Esophagus muscularis mucosa (tissue), 4 donors: Measurements from ENCODE around the gene RAB22A. TPM values are rescaled to one million over a fixed set of nuclear protein-coding genes. Genes with fewer than 3 reads are reported as not detected.
A peak's percentile ranks its signal among the peaks of the same experiment; 100 is the strongest.

ENCODE experiments used
- DNase-seq: peaks from one replicate; pipeline ENCODE4 v3.0.0-alpha.2; 2017; ENCODE audit errors: extremely low spot score
- H3K27ac ChIP-seq, 4 donors: fragments of 200-600 bp; sonication (generic); replicated peaks in 1 of 4; 1 replicate in 3 of 4; 2 replicates in 1 of 4; pipeline ENCODE4 v1.5.1; 2016 to 2019; ENCODE audit warnings: mild to moderate bottlenecking in 1 of 4
- H3K27me3 ChIP-seq, 4 donors: fragments of 200-600 bp; sonication (generic); one replicate each; pipeline versions ENCODE4 v1.5.1 to v1.6.0; 2016 to 2019
- H3K36me3 ChIP-seq, 4 donors: fragments of 200-600 bp; sonication (generic); one replicate each; pipeline ENCODE4 v1.5.1; 2016 to 2019
- H3K4me1 ChIP-seq, 4 donors: fragments of 200-600 bp; sonication (generic); one replicate each; pipeline ENCODE4 v1.5.1; 2016 to 2019
- H3K4me3 ChIP-seq, 4 donors: fragments of 200-600 bp; sonication (generic); 1 replicate in 2 of 4; 2 replicates in 2 of 4; pipeline ENCODE4 v1.5.1; 2016 to 2019; ENCODE audit warnings: mild to moderate bottlenecking in 4 of 4, moderate library complexity in 1 of 4
- H3K9me3 ChIP-seq, 4 donors: fragments of 200-600 bp; sonication (generic); 1 replicate in 3 of 4; 2 replicates in 1 of 4; pipeline ENCODE4 v1.5.1; 2016 to 2019
- EP300 ChIP-seq: sonication (generic); formaldehyde crosslinking; IDR thresholded peaks from one replicate; pipeline ENCODE4 v1.6.1; 2017; ENCODE audit warnings: antibody characterized with exemption
- POLR2A ChIP-seq: fragments of 450-650 bp; IDR thresholded peaks from one replicate; pipeline ENCODE4 v1.6.1; 2017; ENCODE audit warnings: antibody characterized with exemption, moderate library complexity, mild to moderate bottlenecking, low read depth
- POLR2AphosphoS5 ChIP-seq, 2 donors: sonication (generic); formaldehyde crosslinking; IDR thresholded peaks; one replicate each; pipeline ENCODE4 v1.6.1; 2017; ENCODE audit warnings: antibody characterized with exemption in 2 of 2
- WGBS: methylation state at CpG from one replicate; pipeline ENCODE4 v1.1.5; 2018; 5-methylcytosine and 5-hydroxymethylcytosine counted together
- intact Hi-C: fragments of 100-400 bp; cut with DNase I; formaldehyde crosslinking; loops from one replicate; pipeline ENCODE4 v1.15.1; 2023
- total RNA-seq, 4 donors: library from RNA; depleted of rRNA; stranded (reverse); fragments of >200 nt; gene quantifications; one replicate each; pipeline versions ENCODE4 v1.1.0 to v1.2.1, GENCODE V29; 2016
- TF ChIP-seq, protein P1 (sequence below), 3 experiments: fragments of 200-600 bp in 2 of 3; fragments of 450-650 bp in 1 of 3; sonication (generic) in 2 of 3; IDR thresholded peaks; one replicate each; pipeline ENCODE4 v1.5.1; 2017 to 2019; ENCODE audit warnings: antibody characterized with exemption in 3 of 3, mild to moderate bottlenecking in 2 of 3, moderate library complexity in 1 of 3

Gene RAB22A
- total RNA-seq, 4 donors from 2014 or later: 17.9 to 24.0 (median 20.4) TPM

DNA sequence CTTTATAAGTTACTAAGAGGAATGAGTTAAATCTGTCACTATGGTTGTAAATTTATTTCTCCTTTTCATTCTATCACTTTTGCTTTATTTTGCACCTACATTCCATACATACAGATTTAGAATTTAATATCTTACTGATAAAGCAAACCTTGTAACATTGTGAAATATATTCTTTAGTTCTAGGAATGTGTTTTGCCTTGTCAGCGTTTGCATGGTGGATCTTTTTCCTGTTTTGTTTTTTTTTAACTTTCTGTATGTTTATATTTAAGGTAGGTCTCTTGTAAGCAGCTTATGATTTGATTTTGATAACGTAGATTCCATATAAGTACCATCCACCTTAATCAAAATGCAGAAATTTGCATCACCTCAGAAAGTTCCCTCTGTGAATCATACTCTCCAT is 16.4 kb downstream of the RAB22A start:
- Histone ChIP-seq H3K27ac (no peak overlapping the region), H3K36me3 (no peaks in the 10 kb centered on the region), H3K27me3 (no peaks in the 10 kb centered on the region), H3K4me3 (no peak overlapping the region), H3K4me1 (peaks cover 10 to 53% (median 32%) of the 10 kb centered on the region in 4 donors), H3K9me3 (no peaks in the 10 kb centered on the region)
- intact Hi-C loops: no loop called here
- TF ChIP-seq POLR2A: no peak
- TF ChIP-seq POLR2AphosphoS5 (IDR thresholded peaks at IDR 0.05): no peak
- TF ChIP-seq, protein P1, sequence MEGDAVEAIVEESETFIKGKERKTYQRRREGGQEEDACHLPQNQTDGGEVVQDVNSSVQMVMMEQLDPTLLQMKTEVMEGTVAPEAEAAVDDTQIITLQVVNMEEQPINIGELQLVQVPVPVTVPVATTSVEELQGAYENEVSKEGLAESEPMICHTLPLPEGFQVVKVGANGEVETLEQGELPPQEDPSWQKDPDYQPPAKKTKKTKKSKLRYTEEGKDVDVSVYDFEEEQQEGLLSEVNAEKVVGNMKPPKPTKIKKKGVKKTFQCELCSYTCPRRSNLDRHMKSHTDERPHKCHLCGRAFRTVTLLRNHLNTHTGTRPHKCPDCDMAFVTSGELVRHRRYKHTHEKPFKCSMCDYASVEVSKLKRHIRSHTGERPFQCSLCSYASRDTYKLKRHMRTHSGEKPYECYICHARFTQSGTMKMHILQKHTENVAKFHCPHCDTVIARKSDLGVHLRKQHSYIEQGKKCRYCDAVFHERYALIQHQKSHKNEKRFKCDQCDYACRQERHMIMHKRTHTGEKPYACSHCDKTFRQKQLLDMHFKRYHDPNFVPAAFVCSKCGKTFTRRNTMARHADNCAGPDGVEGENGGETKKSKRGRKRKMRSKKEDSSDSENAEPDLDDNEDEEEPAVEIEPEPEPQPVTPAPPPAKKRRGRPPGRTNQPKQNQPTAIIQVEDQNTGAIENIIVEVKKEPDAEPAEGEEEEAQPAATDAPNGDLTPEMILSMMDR (IDR thresholded peaks at IDR 0.05): no peak
- TF ChIP-seq EP300: no peak
- no peak for DNase-seq
- 93% methylated on average over 2 of the region's 2 CpGs for WGBS

DNA sequence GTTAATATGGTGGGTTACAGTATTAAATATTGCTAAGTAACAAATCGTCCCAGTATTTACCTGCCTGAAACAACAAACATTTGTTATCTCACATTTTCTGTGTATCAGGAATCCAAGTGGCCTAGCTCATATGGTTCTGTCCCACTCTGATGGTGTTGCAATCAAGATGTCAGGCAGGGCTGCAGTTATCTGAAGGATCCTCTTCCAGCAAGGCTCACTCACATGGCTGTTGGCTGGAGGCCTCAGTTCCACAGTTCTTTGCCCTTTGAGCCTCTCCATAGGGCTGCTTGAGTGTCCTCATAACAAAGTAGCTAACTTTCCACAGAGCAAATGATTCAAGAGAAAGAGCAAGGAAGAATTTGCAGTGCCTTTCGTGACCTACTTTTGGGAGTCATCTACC is 17.7 kb downstream of the RAB22A start:
- no peak for DNase-seq
- Histone ChIP-seq H3K27ac (no peak overlapping the region), H3K4me3 (no peak overlapping the region), H3K4me1 (peaks cover 10 to 57% (median 38%) of the 10 kb centered on the region in 4 donors), H3K27me3 (no peaks in the 10 kb centered on the region), H3K36me3 (no peaks in the 10 kb centered on the region), H3K9me3 (no peaks in the 10 kb centered on the region)
- intact Hi-C loops: no loop called here
- 80% methylated on average over 2 of the region's 2 CpGs for WGBS
- peak in 1 of 2 donors; percentile 20 for TF ChIP-seq POLR2AphosphoS5 (IDR thresholded peaks at IDR 0.05)
- TF ChIP-seq, protein P1 (IDR thresholded peaks at IDR 0.05): no peak

DNA sequence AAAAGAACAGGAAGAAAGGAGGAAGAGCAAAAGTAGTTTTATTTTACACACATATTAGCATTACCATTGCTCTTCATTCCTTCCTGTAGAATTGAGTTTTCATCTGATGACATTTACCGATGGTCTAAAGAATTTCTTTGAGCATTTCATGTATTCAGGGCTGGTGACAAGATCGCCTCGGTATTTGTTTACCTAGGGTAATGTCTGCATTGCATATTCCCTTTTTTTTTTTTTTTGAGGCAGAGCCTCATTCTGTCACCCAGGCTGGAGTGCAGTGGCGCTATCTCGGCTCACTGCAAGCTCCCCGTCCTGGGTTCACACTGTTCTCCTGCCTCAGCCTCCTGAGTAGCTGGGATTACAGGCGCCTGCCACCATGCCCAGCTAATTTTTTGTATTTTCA is 19.3 kb downstream of the RAB22A start:
- WGBS: 87% methylated on average over 7 of the region's 7 CpGs
- DNase-seq: no peak
- no peaks in the 10 kb centered on the region for H3K9me3 ChIP-seq
- H3K36me3 ChIP-seq: no peaks in the 10 kb centered on the region
- H3K27me3 ChIP-seq: no peaks in the 10 kb centered on the region
- intact Hi-C loops: no loop called here
- TF ChIP-seq POLR2A (no peak), EP300 (no peak), POLR2AphosphoS5 (IDR thresholded peaks at IDR 0.05) (no peak)
- TF ChIP-seq, protein P1 (IDR thresholded peaks at IDR 0.05): no peak
- no peak overlapping the region for H3K4me3 ChIP-seq
- H3K27ac ChIP-seq: no peak overlapping the region
- H3K4me1 ChIP-seq: peaks cover 10 to 45% (median 27%) of the 10 kb centered on the region in 4 donors

DNA sequence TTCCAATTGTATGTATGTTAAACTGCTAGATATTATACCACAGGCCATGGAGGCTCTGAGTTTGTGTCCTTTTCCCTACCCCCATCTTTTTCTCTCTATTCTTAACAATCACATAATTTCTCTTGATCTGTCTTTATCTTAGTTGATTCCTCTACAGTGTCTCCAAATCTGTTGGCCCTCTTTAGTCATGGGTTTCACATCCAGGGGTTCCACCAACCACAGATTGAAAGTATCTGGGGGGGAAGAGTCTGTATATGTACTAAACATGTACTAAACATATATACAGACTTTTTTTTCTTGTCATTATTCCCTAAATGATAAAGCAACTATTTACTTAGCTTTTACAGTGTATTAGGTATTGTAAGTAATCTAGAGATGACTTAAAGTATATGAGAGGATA is 20.2 kb downstream of the RAB22A start:
- TF ChIP-seq, protein P1 (IDR thresholded peaks at IDR 0.05): no peak
- TF ChIP-seq POLR2A: no peak
- no peak for TF ChIP-seq EP300
- TF ChIP-seq POLR2AphosphoS5 (IDR thresholded peaks at IDR 0.05): no peak
- DNase-seq: no peak
- Histone ChIP-seq H3K4me1 (peaks cover 10 to 43% (median 26%) of the 10 kb centered on the region in 4 donors), H3K4me3 (no peak overlapping the region), H3K9me3 (no peaks in the 10 kb centered on the region), H3K36me3 (no peaks in the 10 kb centered on the region), H3K27ac (no peak overlapping the region), H3K27me3 (no peaks in the 10 kb centered on the region)
- intact Hi-C loops: no loop called here

DNA sequence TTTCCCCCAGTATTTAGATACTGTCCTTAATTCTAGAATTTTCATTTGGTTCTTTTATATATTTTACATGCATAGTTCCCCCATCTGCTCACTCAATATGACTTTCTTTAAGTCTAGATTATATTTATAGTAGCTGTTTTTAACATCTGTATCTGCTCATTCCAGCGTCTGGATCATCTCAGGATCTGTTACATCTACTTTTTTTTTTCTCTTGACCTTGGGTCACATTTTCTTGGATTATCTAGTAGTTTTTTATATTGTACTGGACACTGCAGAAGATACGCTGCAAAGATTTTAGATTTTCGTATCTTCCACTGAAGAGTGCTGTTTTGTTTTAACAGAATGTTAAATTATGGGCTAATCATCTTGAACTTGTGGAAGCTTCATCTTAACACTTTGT is 20.7 kb downstream of the RAB22A start:
- H3K27ac ChIP-seq: no peak overlapping the region
- TF ChIP-seq EP300 (no peak), POLR2AphosphoS5 (IDR thresholded peaks at IDR 0.05) (no peak), POLR2A (no peak)
- TF ChIP-seq, protein P1 (IDR thresholded peaks at IDR 0.05): no peak
- DNase-seq: no peak

More for the DNA sequence above, 20.7 kb downstream of the RAB22A start:
- no peaks in the 10 kb centered on the region for H3K36me3 ChIP-seq
- peaks cover 10 to 38% (median 26%) of the 10 kb centered on the region in 4 donors for H3K4me1 ChIP-seq
- H3K4me3 ChIP-seq: no peak overlapping the region
- no peaks in the 10 kb centered on the region for H3K27me3 ChIP-seq
- no peaks in the 10 kb centered on the region for H3K9me3 ChIP-seq
- intact Hi-C loops: no loop called here
- 60% methylated on average over 3 of the region's 3 CpGs for WGBS
